Smooth muscle cell of the brain vasculature (primary cell): ENCODE measurements around the gene CLRN3.

Source experiments
- DNase-seq: peaks from one replicate; pipeline ENCODE4 v3.0.0-alpha.2; 2012; ENCODE audit warnings: low read depth, low spot score

Gene CLRN3

GRCh38 chr10:127919418-127920271 is 26.9 kb upstream of the CLRN3 start:
- no peak for DNase-seq

GRCh38 chr10:127918572-127918971 is 25.8 kb upstream of the CLRN3 start:
- DNase-seq: no peak

DNA sequence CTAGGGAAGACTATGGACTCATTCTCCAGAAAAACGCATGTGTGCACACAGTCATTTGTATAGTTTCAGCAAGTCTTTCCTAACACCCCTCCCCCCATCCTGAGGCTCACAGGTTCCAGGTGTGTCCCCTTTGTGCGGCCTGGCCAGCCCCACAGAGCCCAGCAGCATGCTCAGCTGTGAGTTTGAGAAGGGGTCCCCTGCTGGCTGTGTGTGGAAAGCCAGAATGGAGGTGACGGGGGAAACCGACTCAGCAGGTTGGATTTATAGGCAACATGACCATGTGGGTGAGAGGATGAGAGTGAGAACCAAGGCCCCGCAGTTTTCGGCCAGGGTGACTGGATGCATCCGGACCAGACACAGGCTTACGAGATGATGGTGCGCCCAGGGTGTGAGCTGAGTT is 24.1 kb upstream of the CLRN3 start:
- no peak for DNase-seq

DNA sequence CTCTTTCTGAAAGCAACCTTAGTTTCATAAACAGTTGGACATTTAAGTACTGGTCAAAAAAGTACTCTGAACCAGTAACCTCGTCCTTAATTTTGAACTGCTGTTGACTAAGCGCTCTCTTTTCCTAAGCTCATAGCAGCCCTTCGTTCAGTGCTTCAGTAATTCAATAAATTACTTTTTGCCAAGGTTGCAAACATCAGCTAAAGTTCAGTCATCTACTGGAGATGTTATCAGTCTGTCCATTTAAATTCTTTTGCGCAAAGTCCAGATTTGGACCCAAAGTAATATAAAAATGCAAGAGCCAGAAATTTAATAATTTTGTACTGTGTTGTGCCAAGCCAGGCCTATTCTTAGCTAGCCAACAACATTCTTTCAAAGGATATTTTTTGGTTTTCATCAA is 22.6 kb upstream of the CLRN3 start:
- no peak for DNase-seq

- no peak for DNase-seq
These were observed 20.6 kb upstream of the CLRN3 start for GRCh38 chr10:127913368-127913759.

DNA sequence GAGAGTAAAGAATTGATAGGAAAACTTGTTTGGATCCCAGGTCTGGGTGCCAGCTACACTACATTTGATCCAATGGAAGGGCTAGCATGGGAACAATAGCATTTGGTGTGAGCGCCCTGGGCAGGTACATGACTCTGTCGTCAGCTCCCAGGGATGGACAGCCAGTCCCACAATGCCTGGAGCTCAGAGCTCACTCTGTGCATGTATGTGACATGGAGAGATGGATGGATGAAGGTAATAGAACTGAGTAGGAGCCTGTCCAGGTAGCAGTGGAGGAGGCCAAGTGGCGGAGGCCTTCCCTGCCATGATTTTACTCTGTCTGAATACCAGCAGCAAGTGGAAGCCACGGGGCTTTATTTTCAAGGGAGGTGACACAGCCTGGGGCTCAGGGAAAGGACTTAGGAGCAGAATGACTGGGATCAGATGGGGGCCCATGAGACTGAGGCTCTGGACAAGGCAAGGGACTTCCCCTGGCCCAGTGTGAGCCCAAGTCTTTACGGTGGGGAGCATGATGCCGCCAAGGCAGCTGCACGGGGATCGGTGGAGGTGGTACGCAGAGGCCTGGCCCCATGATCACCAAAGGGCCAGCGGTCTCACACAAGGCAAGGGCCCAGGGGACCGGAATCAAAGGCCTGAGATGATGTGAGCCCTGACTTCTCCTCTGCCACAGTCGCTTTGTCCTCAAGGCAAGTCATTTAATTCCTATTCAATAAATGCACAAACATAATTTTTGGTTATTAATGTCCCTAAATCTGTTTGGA is 20.0 kb upstream of the CLRN3 start:
- no peak for DNase-seq

GRCh38 chr10:127911867-127912257 is 19.1 kb upstream of the CLRN3 start:
- DNase-seq: no peak

DNA sequence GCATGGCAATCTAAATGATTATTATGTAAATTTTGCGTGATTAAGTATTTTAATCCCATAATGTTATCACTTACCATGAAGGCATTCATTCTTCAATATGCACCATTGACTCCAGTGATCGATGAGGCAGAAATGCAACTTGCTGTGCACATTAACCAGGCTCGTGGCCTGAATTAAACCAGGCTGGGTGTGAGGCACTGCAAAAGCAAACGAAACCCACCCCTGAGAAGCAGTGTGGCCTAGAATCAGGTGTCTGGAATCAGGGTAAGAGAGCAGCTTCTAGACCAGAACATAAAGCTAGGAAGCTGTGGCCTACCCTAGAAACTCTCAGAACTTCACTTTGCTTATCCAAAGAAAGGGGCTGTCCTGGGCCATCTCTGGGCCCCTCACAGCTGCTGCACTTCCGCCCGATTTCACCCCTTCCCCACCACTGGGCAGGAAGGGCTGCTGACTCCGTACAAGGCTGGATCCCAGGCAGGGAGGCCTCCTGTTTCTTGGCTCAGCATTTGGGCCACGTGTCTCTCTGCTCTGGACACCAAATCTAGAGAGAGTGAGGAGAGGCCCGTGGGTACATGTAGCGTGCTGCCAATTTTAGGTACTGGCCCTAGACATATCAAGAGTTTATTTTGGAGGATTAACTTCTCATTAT is 18.6 kb upstream of the CLRN3 start:
- DNase-seq: no peak

DNA sequence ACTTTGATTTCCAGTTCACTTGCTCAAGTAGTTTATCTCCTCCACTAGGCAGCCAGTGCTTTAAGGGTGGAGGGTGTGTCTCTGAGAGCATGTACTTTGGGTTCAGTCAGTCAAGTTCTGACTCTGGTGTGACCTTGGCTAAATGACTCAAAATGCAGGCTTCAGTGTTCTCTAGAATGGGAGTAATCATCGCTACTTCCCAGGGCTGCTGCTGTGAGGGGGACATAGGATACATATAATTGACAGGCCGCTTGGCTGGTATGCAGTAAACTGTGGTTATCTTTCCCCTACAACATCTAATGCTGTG is 17.7 kb upstream of the CLRN3 start:
- DNase-seq: no peak

DNA sequence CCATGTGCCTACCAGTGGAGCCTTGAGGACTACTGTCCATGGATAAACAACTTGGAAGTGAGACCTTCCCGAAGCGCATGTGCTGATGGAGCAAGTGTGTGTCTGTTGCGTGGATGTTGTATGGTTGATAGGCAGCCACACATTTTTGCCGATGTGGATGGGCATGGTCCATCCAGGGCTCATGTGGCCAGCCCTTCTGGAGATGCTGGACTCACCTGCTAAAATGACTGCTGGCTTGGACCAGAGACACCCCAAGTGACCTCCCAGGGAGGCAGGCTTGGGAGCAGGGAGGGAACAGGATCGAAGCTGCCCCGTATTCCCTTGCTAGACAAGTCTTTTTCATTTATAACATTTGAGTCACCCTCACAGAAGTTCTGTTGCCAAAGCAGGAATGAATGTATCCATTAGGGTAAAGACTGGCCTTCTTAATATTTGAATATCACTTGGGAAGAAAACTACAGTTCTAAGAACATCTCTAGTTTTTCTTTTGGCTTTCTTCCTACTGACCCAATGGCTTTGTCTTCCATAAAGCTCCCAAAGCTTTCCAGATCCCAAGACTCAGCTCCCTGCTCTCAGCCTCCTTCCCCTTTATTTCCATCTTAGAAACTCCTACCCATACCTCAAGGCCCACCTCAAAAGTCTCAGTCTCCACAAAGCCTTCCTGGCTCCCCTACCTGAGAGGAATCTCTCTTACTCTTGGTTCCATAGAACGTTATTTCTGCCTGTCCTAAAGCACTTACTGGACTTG is 17.1 kb upstream of the CLRN3 start:
- DNase-seq: no peak

- no peak for DNase-seq
These were observed 16.2 kb upstream of the CLRN3 start for GRCh38 chr10:127908959-127909267.

DNA sequence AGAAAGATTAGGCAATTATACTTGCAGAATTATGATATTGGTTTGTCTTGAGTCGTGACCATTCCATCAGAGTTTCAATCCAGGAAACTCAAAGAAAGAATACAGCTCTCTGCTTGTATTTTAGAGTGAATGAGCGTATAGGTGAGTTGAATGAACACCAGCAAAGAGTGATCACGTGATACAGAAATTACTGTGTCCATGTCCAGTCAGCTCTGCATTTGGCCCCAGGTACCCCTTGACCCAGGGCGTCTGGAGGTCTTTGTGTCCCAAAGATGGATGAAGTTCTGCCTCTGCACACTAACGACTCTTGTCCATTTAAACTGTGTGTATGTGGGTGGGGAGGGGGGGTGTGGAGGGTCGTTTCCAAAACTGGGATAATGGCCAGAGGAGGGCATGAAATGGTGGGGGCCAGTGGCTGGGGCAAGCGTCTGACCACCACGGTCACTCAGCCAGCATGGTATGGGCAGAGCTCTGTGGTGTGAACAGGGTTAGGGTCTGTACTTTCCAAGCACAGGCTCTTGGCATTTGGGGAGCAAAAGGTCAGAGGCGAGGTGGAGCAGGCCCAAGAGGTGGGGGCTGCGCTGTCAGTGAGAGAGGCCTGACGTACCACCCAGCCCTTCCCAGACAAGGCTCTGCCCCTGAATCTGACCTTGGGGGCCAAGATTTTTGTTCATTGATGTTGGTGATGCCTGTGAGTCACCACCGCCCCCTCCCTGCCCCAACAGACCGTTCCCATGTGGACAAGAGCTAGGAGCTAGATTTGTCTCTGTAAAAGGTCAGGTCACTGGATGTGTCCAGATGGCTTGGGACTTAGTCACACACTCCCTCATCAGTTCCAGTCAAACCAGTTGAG is 15.6 kb upstream of the CLRN3 start:
- DNase-seq: no peak

GRCh38 chr10:127907411-127908105 is 14.8 kb upstream of the CLRN3 start:
- DNase-seq: no peak

DNA sequence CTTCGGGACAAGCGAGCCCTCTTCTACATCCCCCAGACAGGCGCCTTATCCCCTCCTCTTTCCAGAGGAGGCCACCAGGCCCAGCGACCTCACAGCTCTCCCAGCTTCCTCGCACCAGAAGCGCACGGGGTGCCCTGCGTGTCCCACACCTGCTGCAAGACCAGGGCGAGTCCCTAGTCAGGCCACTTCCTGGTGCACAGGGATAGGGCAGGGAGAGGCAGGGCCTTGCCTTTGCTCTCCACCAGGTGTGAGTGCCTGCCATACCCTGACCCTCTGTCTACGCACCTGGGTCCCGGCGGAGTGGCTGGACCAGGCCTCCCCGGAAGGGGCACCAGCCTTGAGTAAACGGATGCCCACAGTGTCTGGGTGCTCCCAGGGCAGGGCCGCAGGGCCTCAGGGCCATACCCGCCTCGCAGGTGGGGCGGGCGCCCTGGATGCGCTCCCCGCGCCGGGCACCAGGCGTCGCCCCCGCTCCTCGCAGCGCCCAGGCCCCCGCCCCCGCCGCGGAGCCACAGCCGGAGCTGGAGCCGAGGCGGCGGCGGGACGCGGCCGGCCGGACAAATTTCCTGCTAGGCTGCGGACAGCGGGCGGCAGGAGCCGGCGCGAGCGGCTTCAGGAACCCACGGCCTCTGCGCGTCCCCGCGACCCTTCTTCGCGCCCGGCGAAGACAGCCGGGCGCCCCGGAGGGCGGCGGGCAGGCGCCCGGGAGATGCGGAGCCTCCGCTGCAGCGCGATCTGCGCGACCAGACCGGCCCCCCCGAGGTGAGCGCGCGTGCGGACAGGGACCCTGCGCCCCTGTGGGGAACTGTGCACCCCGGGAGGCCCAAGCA is 14.0 kb upstream of the CLRN3 start, which contains the start of gene PTPRE:
TSS of gene PTPRE (plus strand) at position 556 of the 830 bp plus-strand sequence. CDS start 133,779 bp downstream, outside the sequence.
- peak; percentile 15 for DNase-seq

DNA sequence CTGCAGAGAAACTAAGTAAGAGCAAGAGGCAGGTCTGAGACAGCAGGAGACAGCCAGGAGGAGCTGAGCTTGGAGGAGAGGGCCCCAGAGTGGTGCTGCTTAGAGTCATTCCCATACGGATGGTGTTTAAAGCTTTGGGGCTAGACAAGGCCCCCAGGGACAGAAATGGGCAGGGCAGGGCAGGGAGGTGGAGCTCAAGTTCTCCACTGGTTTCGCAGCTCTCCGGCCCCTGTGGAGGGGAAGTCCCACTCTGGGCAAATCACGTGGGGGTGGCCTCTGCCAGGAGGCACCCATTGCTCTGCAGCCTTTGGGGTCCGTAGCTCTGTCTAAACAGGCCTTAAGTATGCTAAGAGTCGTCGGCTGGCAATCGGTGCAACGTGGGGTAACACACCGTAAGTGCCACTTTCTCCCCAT is 13.1 kb upstream of the CLRN3 start:
- DNase-seq: no peak

- DNase-seq: no peak
These were observed 12.5 kb upstream of the CLRN3 start for GRCh38 chr10:127905001-127905847.

- DNase-seq: no peak
These were observed 11.7 kb upstream of the CLRN3 start for GRCh38 chr10:127904311-127905000.

GRCh38 chr10:127903789-127904188 is 11.0 kb upstream of the CLRN3 start:
- no peak for DNase-seq
